HepG2 (cell line): ENCODE results near the gene SLC35F6. TPM values are rescaled to one million over a fixed set of nuclear protein-coding genes. Genes with fewer than 3 reads are reported as not detected.

Source experiments
- ERF ChIP-seq: IDR thresholded peaks from 2 replicates; pipeline ENCODE4 v1.6.1; 2018; ENCODE audit warnings: missing biosample characterization, missing genetic modification reagents
- HNRNPLL ChIP-seq: fragments of 200-400 bp; formaldehyde crosslinking; IDR thresholded peaks from 2 replicates; pipeline ENCODE4 v1.6.1; 2017; ENCODE audit warnings: mild to moderate bottlenecking, low read depth, low read length; ENCODE audit not compliant: poor library complexity, severe bottlenecking
- KDM5A ChIP-seq: fragments of 200-600 bp; sonication (generic); IDR thresholded peaks from 2 replicates; pipeline ENCODE4 v1.7.0; 2018; ENCODE audit warnings: antibody characterized with exemption, mild to moderate bottlenecking, low read length, borderline replicate concordance
- KDM5B ChIP-seq: sonication (generic); formaldehyde crosslinking; IDR thresholded peaks from 2 replicates; pipeline ENCODE4 v1.4.0; 2020; ENCODE audit warnings: missing genetic modification reagents, mild to moderate bottlenecking, borderline replicate concordance
- MIXL1 ChIP-seq: IDR thresholded peaks from 2 replicates; pipeline ENCODE4 v1.6.1; 2016
- NFIB ChIP-seq: sonication (generic); formaldehyde crosslinking; IDR thresholded peaks from 2 replicates; pipeline ENCODE4 v1.9.0; 2021; ENCODE audit warnings: missing genetic modification reagents, mild to moderate bottlenecking, borderline replicate concordance
- NKX3-1 ChIP-seq: sonication (generic); formaldehyde crosslinking; IDR thresholded peaks from 2 replicates; pipeline ENCODE4 v1.5.0; 2020; ENCODE audit warnings: missing genetic modification reagents
- NONO ChIP-seq, 2 experiments: fragments of 450-650 bp in 1 of 2; sonication (generic) in 1 of 2; formaldehyde crosslinking in 1 of 2; IDR thresholded peaks in 1 of 2; conservative IDR thresholded peaks in 1 of 2; 2 replicates each; pipeline versions ENCODE4 v1.6.1 to v1.8.0; 2017 to 2022; ENCODE audit warnings: mild to moderate bottlenecking in 1 of 2, missing genetic modification reagents in 1 of 2, moderate library complexity in 1 of 2
- NRL ChIP-seq: sonication (generic); formaldehyde crosslinking; IDR thresholded peaks from 2 replicates; pipeline ENCODE4 v1.5.0; 2020; ENCODE audit warnings: missing genetic modification reagents, mild to moderate bottlenecking, moderate library complexity, borderline replicate concordance
- PRPF4 ChIP-seq: fragments of 200-400 bp; formaldehyde crosslinking; IDR thresholded peaks from 2 replicates; pipeline ENCODE4 v1.6.1; 2016; ENCODE audit warnings: low read length, low read depth; ENCODE audit not compliant: poor library complexity, severe bottlenecking
- RBFOX2 ChIP-seq: fragments of 200-400 bp; formaldehyde crosslinking; IDR thresholded peaks from 2 replicates; pipeline ENCODE4 v1.6.1; 2017; ENCODE audit warnings: low read depth, mild to moderate bottlenecking, low read length
- RCOR2 ChIP-seq: IDR thresholded peaks from 2 replicates; pipeline ENCODE4 v1.6.1; 2016; ENCODE audit warnings: missing biosample characterization, missing genetic modification reagents
- SALL1 ChIP-seq: sonication (generic); formaldehyde crosslinking; IDR thresholded peaks from 2 replicates; pipeline ENCODE4 v1.8.0; 2022; ENCODE audit warnings: mild to moderate bottlenecking, missing genetic modification reagents
- SMARCE1 ChIP-seq: fragments of 450-650 bp; IDR thresholded peaks from 2 replicates; pipeline ENCODE4 v1.6.1; 2017; ENCODE audit warnings: borderline replicate concordance
- WIZ ChIP-seq: sonication (generic); formaldehyde crosslinking; IDR thresholded peaks from 2 replicates; pipeline ENCODE4 v1.5.1; 2020; ENCODE audit warnings: mild to moderate bottlenecking, missing genetic modification reagents
- ZNF232 ChIP-seq: sonication (generic); formaldehyde crosslinking; IDR thresholded peaks from 2 replicates; pipeline ENCODE4 v1.4.0; 2020; ENCODE audit warnings: missing genetic modification reagents, borderline replicate concordance
- ZNF337 ChIP-seq: sonication (generic); formaldehyde crosslinking; IDR thresholded peaks from 2 replicates; pipeline ENCODE4 v1.5.1; 2020; ENCODE audit warnings: missing genetic modification reagents, low read depth, mild to moderate bottlenecking, borderline replicate concordance
- ZNF549 ChIP-seq: sonication (generic); formaldehyde crosslinking; IDR thresholded peaks from 2 replicates; pipeline ENCODE4 v1.5.0; 2020; ENCODE audit warnings: missing genetic modification reagents
- ZNF772 ChIP-seq: sonication (generic); formaldehyde crosslinking; IDR thresholded peaks from 2 replicates; pipeline ENCODE4 v1.5.0; 2020; ENCODE audit warnings: mild to moderate bottlenecking, missing genetic modification reagents
- ZNF841 ChIP-seq: sonication (generic); formaldehyde crosslinking; IDR thresholded peaks from 2 replicates; pipeline ENCODE4 v1.8.1; 2023; ENCODE audit warnings: missing genetic modification reagents, borderline replicate concordance
- ZNF883 ChIP-seq: sonication (generic); formaldehyde crosslinking; IDR thresholded peaks from 2 replicates; pipeline ENCODE4 v1.5.1; 2020; ENCODE audit warnings: mild to moderate bottlenecking, missing genetic modification reagents; ENCODE audit errors: not compliant biosample characterization
- polyA plus RNA-seq, 8 experiments: library from polyadenylated mRNA; depleted of rRNA in 3 of 8; stranded (reverse) in 7 of 8; unstranded in 1 of 8; fragments of >200 nt; fragmentation: Illumina TruSeq in 4 of 8; extraction: Trizol in 4 of 8; gene quantifications; 2 replicates each; pipeline versions ENCODE4 v1.2.1 to v1.2.3, GENCODE V29; 2011 to 2016; ENCODE audit warnings: low read depth in 4 of 8, missing spikeins in 1 of 8, mixed read lengths in 1 of 8; ENCODE audit not compliant: insufficient read depth in 1 of 8
- total RNA-seq, 5 experiments: library from RNA; depleted of rRNA; stranded (reverse); fragments of >200 nt; fragmentation: Illumina TruSeq; extraction: Trizol; gene quantifications; 2 replicates each; pipeline ENCODE4 v1.2.3, GENCODE V29; 2016; ENCODE audit warnings: low read depth in 1 of 5
- TF ChIP-seq, protein P1 (sequence below): sonication (generic); formaldehyde crosslinking; IDR thresholded peaks from 2 replicates; pipeline ENCODE4 v1.4.0; 2020; ENCODE audit warnings: missing genetic modification reagents
- TF ChIP-seq, protein P2 (sequence below): fragments of 450-650 bp; IDR thresholded peaks from 2 replicates; pipeline ENCODE4 v1.6.1; 2017
- TF ChIP-seq, protein P3 (sequence below): sonication (generic); formaldehyde crosslinking; IDR thresholded peaks from 2 replicates; pipeline ENCODE4 v1.5.0; 2020; ENCODE audit warnings: missing genetic modification reagents

Gene SLC35F6
- total and polyA plus RNA-seq, 2 of the 13 experiments (the other 11 are each of a cell fraction or from before 2014, with no cell fraction given) = 15.2 to 21.2 TPM

DNA sequence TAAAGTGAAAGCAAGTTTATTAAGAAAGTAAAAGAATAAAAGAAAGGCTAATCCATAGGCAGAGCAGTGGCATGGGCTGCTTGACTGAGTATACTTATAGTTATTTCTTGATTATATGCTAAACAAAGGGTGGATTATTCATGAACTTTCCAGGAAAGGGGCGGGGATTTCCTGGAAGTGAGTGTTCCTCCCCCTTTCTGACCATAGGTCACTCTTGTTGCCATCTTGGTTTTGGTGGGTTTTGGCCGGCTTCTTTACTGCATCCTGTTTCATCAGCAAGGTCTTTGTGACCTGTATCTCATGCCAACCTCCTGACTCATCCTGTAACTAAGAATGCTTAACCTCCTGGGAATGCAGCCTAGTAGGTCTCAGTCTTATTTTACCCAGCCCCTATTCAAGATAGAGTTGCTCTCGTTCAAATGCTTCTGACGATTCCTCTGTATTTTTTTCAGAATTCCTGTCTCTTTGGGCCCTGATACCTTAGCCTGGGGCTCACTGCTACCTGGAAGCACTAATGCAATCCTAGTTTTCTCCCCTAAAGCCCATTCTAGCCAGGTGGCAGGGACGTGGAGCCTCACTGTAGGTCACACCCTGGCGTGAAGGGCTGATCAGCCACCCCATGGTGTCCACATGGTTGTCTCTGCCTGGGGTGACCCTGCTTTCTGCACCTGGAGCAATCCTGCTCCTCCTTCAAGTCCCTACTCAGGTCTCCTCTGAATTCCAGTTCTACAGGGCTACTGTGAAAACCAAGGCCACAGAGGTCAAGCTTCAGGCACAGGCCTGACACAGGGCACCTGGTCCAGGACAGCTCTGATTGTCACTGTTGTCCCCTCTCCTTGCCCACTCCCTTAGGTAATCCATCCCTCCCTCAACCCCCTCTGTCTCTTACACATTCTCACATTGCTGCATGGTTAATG lies 6.0 kb upstream of the SLC35F6 start (continued):
- TF ChIP-seq, protein P1, sequence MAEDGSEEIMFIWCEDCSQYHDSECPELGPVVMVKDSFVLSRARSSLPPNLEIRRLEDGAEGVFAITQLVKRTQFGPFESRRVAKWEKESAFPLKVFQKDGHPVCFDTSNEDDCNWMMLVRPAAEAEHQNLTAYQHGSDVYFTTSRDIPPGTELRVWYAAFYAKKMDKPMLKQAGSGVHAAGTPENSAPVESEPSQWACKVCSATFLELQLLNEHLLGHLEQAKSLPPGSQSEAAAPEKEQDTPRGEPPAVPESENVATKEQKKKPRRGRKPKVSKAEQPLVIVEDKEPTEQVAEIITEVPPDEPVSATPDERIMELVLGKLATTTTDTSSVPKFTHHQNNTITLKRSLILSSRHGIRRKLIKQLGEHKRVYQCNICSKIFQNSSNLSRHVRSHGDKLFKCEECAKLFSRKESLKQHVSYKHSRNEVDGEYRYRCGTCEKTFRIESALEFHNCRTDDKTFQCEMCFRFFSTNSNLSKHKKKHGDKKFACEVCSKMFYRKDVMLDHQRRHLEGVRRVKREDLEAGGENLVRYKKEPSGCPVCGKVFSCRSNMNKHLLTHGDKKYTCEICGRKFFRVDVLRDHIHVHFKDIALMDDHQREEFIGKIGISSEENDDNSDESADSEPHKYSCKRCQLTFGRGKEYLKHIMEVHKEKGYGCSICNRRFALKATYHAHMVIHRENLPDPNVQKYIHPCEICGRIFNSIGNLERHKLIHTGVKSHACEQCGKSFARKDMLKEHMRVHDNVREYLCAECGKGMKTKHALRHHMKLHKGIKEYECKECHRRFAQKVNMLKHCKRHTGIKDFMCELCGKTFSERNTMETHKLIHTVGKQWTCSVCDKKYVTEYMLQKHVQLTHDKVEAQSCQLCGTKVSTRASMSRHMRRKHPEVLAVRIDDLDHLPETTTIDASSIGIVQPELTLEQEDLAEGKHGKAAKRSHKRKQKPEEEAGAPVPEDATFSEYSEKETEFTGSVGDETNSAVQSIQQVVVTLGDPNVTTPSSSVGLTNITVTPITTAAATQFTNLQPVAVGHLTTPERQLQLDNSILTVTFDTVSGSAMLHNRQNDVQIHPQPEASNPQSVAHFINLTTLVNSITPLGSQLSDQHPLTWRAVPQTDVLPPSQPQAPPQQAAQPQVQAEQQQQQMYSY (CRISPR knock-in tag) = no peak
- no peak for TF ChIP-seq ZNF883 (CRISPR knock-in tag)
- no peak for TF ChIP-seq ZNF841 (CRISPR knock-in tag)
- no peak for TF ChIP-seq KDM5B (CRISPR knock-in tag)
- TF ChIP-seq, protein P2, sequence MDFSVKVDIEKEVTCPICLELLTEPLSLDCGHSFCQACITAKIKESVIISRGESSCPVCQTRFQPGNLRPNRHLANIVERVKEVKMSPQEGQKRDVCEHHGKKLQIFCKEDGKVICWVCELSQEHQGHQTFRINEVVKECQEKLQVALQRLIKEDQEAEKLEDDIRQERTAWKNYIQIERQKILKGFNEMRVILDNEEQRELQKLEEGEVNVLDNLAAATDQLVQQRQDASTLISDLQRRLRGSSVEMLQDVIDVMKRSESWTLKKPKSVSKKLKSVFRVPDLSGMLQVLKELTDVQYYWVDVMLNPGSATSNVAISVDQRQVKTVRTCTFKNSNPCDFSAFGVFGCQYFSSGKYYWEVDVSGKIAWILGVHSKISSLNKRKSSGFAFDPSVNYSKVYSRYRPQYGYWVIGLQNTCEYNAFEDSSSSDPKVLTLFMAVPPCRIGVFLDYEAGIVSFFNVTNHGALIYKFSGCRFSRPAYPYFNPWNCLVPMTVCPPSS = no peak
- no peak for TF ChIP-seq WIZ
- TF ChIP-seq NONO (IDR thresholded peaks at IDR 0.05) = no peak
- TF ChIP-seq NONO (CRISPR knock-in tag; conservative IDR thresholded peaks at IDR 0.05) = no peak
- TF ChIP-seq ZNF337 (CRISPR knock-in tag) = no peak
- TF ChIP-seq SALL1 (CRISPR knock-in tag) = peak; percentile 41; the same call in 1 of the 2 replicates
- TF ChIP-seq ZNF549 (CRISPR knock-in tag) = no peak
- no peak for TF ChIP-seq ZNF772 (CRISPR knock-in tag)
- TF ChIP-seq NRL = no peak
- TF ChIP-seq, protein P3, sequence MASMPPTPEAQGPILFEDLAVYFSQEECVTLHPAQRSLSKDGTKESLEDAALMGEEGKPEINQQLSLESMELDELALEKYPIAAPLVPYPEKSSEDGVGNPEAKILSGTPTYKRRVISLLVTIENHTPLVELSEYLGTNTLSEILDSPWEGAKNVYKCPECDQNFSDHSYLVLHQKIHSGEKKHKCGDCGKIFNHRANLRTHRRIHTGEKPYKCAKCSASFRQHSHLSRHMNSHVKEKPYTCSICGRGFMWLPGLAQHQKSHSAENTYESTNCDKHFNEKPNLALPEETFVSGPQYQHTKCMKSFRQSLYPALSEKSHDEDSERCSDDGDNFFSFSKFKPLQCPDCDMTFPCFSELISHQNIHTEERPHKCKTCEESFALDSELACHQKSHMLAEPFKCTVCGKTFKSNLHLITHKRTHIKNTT (CRISPR knock-in tag) = no peak
- TF ChIP-seq MIXL1 (CRISPR knock-in tag) = no peak
- TF ChIP-seq RBFOX2 = no peak
- no peak for TF ChIP-seq PRPF4
- TF ChIP-seq KDM5A = no peak
- TF ChIP-seq NKX3-1 (CRISPR knock-in tag) = no peak; the same call in 1 of the 2 replicates
- TF ChIP-seq SMARCE1 = no peak
- no peak for TF ChIP-seq ZNF232 (CRISPR knock-in tag)
- TF ChIP-seq NFIB = no peak
- TF ChIP-seq RCOR2 (CRISPR knock-in tag) = peak; percentile 68; the same call in 1 of the 2 replicates
- no peak for TF ChIP-seq HNRNPLL
- peak; percentile 76; the same call in 1 of the 2 replicates for TF ChIP-seq ERF (CRISPR knock-in tag)
